ENCODE data around the gene STAT3.
"Not testable (repeated sequence)": the region's sequence is repeated elsewhere in the genome, so short reads cannot be mapped to it uniquely, and the experiment has no call there.

Gene STAT3

GRCh38 chr17:42313389-42313772 is 74.9 kb downstream of the STAT3 start:
- no peak for FAIRE-seq

DNA sequence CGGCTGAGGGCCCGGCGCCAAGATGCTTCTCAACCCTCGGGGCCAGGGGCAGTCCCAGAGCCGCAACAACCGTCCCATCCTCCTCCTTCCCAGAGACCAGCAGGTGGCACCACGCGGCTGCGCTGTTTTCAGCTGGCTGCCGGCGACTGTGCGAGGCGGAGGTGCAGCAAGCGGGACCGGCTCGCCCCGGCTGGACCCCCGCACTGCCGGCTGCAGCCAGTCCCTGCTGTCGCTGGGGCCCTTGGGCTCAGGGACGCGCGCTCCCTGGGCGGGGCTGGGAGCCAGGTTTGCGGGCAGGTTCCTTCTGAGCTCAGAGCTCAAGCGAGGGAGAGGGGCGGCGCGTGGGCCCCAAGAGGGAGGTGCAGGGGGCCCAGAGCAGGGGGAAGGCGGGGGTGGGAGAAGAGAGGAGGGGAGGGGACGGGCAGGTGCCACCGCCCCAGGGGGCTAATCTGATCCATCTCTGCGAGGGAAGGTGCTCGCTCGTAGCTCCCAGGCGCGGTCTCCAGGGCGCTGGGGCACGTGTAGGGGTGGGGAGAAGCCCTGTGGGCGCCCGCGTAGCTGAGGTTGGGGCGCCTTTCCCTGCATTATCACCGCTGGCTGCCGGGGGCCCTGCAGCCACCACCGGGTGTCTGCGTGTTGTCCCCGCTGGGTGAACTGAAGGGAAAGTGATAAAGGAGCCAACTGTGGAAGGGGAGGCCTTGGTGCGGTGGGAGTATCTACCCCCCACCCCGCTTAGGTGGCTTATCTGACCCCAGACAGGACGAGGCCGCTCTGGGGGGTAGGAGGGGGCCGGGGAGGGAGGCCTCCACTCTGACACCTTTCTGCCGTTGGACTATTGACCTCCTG is 75.7 kb downstream of the STAT3 start:
- FAIRE-seq, result no peak

DNA sequence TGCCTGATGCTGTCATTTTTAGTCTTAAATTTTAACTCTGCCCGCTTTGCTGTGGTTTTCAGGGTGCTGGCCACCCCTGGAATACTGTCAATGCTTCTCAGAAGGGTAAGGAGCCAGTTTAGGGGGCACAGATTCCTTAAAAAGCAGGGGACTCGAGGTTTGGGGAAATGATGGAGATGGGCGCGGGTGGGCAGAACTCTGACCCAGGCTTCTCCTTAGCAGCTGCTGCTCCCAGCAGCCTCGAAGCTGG is 76.3 kb downstream of the STAT3 start:
- FAIRE-seq, result no peak

GRCh38 chr17:42311240-42312034 is 76.8 kb downstream of the STAT3 start:
- peak; percentile 89 for FAIRE-seq

GRCh38 chr17:42310787-42311215 is 77.4 kb downstream of the STAT3 start:
- FAIRE-seq, result no peak

DNA sequence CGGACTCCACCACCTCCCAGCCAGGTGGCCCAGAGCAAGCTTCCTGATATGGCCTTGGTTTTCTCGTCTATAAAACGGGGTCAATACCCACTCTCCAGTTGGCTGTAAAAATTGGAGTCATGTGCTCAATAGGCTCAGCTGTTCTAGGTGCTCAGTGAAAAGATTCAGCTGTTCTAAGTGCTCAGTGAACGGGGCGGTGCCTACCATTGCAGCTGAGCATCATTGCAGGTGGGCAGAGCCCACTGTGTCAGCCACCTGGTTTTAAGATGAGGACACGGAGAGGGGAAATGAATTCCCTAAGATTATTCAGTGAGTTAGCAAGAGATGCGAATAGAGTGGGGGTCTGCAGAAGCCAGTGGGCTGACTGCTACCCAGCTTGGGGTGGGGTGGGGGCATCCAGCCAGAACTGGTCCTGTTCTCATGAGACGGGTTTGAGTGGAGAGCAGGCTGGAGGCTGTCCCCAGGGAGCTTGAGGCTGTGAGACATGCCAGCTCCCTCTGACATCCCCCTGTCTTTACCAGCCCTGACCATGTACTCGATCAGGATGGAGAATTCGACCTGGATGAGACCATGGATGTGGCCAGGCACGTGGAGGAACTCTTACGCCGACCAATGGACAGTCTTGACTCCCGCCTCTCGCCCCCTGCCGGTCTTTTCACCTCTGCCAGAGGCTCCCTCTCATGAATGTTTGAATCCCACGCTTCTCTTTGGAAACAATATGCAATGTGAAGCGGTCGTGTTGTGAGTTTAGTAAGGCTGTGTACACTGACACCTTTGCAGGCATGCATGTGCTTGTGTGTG is 78.1 kb downstream of the STAT3 start:
- FAIRE-seq, result no peak

GRCh38 chr17:42309142-42309541 is 79.1 kb downstream of the STAT3 start:
- FAIRE-seq, result no peak

GRCh38 chr17:42308446-42308845 is 79.8 kb downstream of the STAT3 start:
- no peak for FAIRE-seq

- no peak for FAIRE-seq
These were observed 80.8 kb downstream of the STAT3 start for GRCh38 chr17:42307362-42307927.

DNA sequence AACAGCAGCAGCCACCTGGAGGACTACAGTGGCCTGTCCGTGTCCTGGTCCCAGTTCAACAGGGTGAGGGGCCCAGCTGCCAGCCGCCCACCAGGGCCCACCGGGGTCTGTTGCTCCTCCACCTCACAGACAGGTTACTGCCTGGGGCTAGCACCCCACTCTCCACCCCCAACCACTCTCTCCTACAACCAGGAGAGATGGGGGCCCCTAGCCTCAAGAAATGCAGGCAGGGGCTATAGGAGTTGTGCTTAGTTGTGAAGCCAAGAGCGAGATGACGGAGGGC is 81.9 kb downstream of the STAT3 start:
- no peak for FAIRE-seq

DNA sequence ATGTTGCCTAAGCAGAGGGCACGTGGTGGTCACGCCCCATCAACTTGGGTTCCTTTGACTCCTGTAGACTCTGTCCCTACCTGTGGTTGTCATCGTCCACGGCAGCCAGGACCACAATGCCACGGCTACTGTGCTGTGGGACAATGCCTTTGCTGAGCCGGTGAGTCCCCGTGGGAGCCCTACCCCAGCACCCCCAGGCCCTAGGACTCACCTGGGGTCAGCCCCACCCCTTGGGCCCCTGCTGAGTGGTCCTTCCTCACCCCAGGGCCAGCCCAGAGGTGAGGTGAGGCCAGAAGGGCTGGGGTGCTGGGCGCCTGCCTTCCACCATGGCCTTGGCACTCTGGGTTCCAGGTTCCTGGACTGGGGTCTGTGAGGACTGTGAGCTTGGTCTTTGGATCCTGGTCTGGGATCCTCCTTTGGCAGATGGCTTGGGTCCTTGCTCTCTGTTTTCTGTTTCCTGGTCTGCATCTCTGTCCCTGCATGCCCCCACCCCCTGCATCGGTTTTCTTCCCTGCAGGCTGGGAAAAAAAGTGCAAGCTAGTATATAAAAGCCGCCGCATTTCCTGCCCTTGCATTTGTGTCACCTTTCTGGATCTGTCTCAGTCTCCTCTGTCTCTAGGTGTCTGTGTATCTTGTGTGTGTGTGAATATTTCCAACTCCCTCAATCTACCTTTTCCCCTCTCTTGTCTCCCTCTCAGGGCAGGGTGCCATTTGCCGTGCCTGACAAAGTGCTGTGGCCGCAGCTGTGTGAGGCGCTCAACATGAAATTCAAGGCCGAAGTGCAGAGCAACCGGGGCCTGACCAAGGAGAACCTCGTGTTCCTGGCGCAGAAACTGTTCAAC is 82.5 kb downstream of the STAT3 start:
- FAIRE-seq, result no peak

DNA sequence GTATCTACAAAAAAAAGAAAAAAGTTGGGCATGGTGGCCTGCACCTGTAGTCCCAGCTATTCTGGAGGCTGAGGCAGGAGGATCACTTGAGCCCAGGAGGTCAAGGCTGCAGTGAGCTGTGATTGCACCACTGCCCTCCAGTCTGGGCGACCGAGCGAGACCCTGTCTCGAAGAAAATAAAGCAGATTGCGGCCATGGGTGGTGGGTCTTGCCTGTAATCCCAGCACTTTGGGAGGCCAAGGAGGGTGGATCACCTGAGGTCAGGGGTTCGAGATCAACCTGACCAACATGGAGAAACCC is 83.3 kb downstream of the STAT3 start:
- FAIRE-seq, result not testable (repeated sequence)

GRCh38 chr17:42304187-42305030 is 83.8 kb downstream of the STAT3 start:
- no peak for FAIRE-seq

DNA sequence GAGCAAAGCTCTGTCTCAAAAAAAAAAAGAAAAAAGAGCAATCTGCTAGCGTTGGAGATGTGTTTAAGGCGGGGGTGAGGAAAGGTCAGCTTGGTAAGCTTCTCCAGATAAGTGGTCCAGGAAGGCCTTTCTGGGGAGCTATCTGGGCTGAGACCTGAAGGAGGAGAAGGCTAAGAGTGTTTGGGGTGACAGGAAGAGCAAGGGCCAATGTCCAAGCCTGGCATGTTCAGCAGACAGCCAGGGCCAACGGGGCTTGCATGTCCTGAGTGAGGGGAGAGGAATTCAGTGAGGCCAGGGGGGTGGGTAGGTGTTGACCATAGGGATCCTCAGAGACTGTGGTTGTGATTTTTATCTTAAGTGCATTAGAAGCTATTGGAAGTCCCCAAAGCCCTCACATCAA is 84.5 kb downstream of the STAT3 start:
- no peak for FAIRE-seq

GRCh38 chr17:42301022-42301421 is 87.2 kb downstream of the STAT3 start:
- no peak for FAIRE-seq

DNA sequence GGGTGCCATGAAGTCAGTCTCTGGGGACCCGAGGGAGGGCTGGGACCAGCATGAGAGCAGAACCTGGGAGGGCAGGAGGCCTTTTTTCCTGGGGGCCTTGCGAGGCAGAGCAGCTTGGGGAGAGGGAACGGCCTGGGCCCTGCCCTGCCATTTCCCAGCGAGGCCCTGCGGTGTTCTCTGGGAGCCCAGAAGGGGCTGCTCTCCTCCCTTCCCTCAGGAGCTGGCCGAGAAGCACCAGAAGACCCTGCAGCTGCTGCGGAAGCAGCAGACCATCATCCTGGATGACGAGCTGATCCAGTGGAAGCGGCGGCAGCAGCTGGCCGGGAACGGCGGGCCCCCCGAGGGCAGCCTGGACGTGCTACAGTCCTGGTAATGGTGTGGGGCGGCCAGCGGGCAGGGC is 88.3 kb downstream of the STAT3 start:
- FAIRE-seq, result not testable (repeated sequence)

- FAIRE-seq, result not testable (repeated sequence)
These were observed 88.9 kb downstream of the STAT3 start for GRCh38 chr17:42299361-42299760.

DNA sequence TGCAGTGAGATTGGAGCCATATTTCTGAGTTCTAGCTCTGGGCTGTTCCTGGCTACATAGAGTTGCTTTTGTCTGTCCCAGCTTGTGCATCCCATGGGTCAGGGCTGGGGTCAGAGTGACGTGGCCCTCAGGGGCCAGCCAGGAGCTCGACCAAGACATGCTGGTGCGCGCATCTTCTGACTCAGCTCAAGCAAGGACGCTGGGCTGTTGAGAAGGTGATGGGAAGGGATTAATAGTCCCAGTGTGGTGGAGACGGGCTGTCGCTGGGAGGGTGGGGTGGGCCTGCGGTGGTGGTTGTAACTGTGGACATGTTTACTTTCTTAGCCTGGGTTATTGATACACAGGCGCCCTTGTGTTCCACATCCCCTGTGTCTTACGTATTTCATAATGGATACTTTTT is 90.5 kb downstream of the STAT3 start:
- FAIRE-seq, result not testable (repeated sequence)

GRCh38 chr17:42296012-42296411 is 92.2 kb downstream of the STAT3 start:
- FAIRE-seq, result no peak

GRCh38 chr17:42294469-42295398 is 93.5 kb downstream of the STAT3 start:
- no peak for FAIRE-seq

DNA sequence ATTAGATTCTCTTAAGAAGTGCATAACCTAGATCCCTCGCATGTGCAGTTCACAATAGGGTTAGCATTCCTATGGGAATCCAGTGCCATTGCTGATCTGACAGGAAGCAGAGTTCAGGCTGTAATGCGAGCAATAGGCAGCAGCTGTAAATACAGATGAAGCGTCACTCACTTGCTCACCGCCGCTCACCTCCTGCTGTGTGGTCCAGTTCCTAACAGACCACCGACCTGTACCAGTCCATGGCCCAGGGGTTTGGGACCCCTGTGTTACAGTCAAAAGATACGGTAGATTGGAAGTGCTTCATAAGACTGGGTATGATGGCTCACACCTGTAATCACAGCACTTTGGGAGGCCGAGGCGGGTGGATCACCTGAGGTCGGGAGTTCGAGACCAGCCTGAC is 97.1 kb downstream of the STAT3 start:
- FAIRE-seq, result no peak
